A673 (cell line): ENCODE data around the gene SH2D4B. TPM values are rescaled to one million over a fixed set of nuclear protein-coding genes. Genes with fewer than 3 reads are reported as not detected.

ENCODE experiments used
- BruUV-seq: library from RNA; stranded (reverse); fragments of 400-500 nt; replicated peaks from 2 replicates; lab custom pipeline; 2021; lab: Mats Ljungman, UMichigan
- CTCF ChIA-PET: fragments of 300-600 bp; sonication (Branson Sonifier 250); formaldehyde crosslinking; loops from one replicate; lab custom pipeline; 2022; ENCODE audit warnings: antibody characterized with exemption; lab: Charles Lee
- POLR2A ChIA-PET: fragments of 300-600 bp; sonication (Branson Sonifier 250); formaldehyde crosslinking; loops from one replicate; lab custom pipeline; 2022; ENCODE audit warnings: antibody characterized with exemption; ENCODE audit not compliant: low non-redundant PET; lab: Charles Lee
- DNase-seq: peaks from one replicate; pipeline ENCODE4 v3.0.0-alpha.2; 2015; ENCODE audit warnings: low spot score
- H3K27ac ChIP-seq: fragments of 200-600 bp; sonication (generic); 2 replicates; pipeline ENCODE4 v1.5.1; 2016; ENCODE audit warnings: mixed run types, low read depth, mild to moderate bottlenecking, mixed read lengths, antibody characterized with exemption, low read length; ENCODE audit not compliant: poor library complexity, severe bottlenecking
- H3K27me3 ChIP-seq: fragments of 200-600 bp; sonication (generic); replicated peaks from 2 replicates; pipeline ENCODE4 v1.6.1; 2017; ENCODE audit warnings: mixed run types, low read depth, mild to moderate bottlenecking, mixed read lengths, antibody characterized with exemption, low read length; ENCODE audit not compliant: insufficient read depth, poor library complexity
- H3K36me3 ChIP-seq: fragments of 200-600 bp; sonication (generic); 2 replicates; pipeline ENCODE4 v1.6.1; 2016; ENCODE audit warnings: mixed run types, mild to moderate bottlenecking, mixed read lengths, antibody characterized with exemption, low read length; ENCODE audit not compliant: insufficient read depth, poor library complexity, severe bottlenecking
- H3K4me1 ChIP-seq: fragments of 200-600 bp; sonication (generic); 2 replicates; pipeline ENCODE4 v1.6.1; 2017; ENCODE audit warnings: mixed run types, mild to moderate bottlenecking, mixed read lengths, antibody characterized with exemption, low read length; ENCODE audit not compliant: insufficient read depth, poor library complexity, severe bottlenecking
- H3K4me3 ChIP-seq: fragments of 200-600 bp; sonication (generic); 2 replicates; pipeline ENCODE4 v1.5.1; 2016; ENCODE audit warnings: low read depth, mixed run types, mild to moderate bottlenecking, mixed read lengths, low read length; ENCODE audit not compliant: poor library complexity, severe bottlenecking
- H3K9me3 ChIP-seq: fragments of 200-600 bp; sonication (generic); 2 replicates; pipeline ENCODE4 v1.6.1; 2016; ENCODE audit warnings: mixed run types, low read depth, mild to moderate bottlenecking, mixed read lengths, antibody characterized with exemption, low read length; ENCODE audit not compliant: poor library complexity, severe bottlenecking
- CTCF ChIP-seq: fragments of 300-800, 200-600 bp; sonication (generic); conservative IDR thresholded peaks from 2 replicates; pipeline ENCODE4 v1.5.1; 2017; ENCODE audit warnings: low read depth, mild to moderate bottlenecking, antibody characterized with exemption, low read length, moderate library complexity, mixed read lengths
- EZH2 ChIP-seq: fragments of 200-600 bp; sonication (generic); IDR thresholded peaks from 2 replicates; pipeline ENCODE4 v1.6.1; 2017; ENCODE audit warnings: borderline replicate concordance, low read depth, mild to moderate bottlenecking, mixed read lengths, antibody characterized with exemption, low read length; ENCODE audit not compliant: poor library complexity, severe bottlenecking
- intact Hi-C: fragments of 100-400 bp; cut with micrococcal nuclease; formaldehyde crosslinking; loops from one replicate; pipeline ENCODE4 v1.10.0; 2022; ENCODE audit not compliant: unreplicated experiment
- total RNA-seq: library from RNA; stranded (reverse); gene quantifications from 2 replicates; pipeline ENCODE4 v1.2.3, GENCODE V29; 2021

Gene SH2D4B
- total RNA-seq, 1 experiment from 2014 or later, result 0.19 TPM

GRCh38 chr10:80579849-80580637 is 42.3 kb downstream of the SH2D4B start:
- CTCF ChIA-PET, result no interaction called here
- TF ChIP-seq EZH2, result no peak
- no peak for TF ChIP-seq CTCF
- H3K9me3 ChIP-seq, result no peaks in the 10 kb centered on the region
- no peak overlapping the region for H3K4me3 ChIP-seq
- H3K27ac ChIP-seq, result no peak overlapping the region
- H3K36me3 ChIP-seq, result no peaks in the 10 kb centered on the region
- no TSS peak for BruUV-seq
- POLR2A ChIA-PET, result no interaction called here
- no peaks in the 10 kb centered on the region for H3K4me1 ChIP-seq
- DNase-seq, result no peak
- no peaks in the 10 kb centered on the region for H3K27me3 ChIP-seq
- intact Hi-C loops, result no loop called here

GRCh38 chr10:80580638-80581468 is 43.2 kb downstream of the SH2D4B start:
- H3K36me3 ChIP-seq, result no peaks in the 10 kb centered on the region
- TF ChIP-seq CTCF, result no peak
- TF ChIP-seq EZH2, result no peak
- POLR2A ChIA-PET, result no interaction called here
- no peak overlapping the region for H3K27ac ChIP-seq
- no peaks in the 10 kb centered on the region for H3K9me3 ChIP-seq
- intact Hi-C loops, result no loop called here
- H3K4me1 ChIP-seq, result no peaks in the 10 kb centered on the region
- CTCF ChIA-PET, result no interaction called here
- no TSS peak for BruUV-seq
- no peak overlapping the region for H3K4me3 ChIP-seq
- no peak for DNase-seq
- no peaks in the 10 kb centered on the region for H3K27me3 ChIP-seq

GRCh38 chr10:80581469-80581835 is 43.8 kb downstream of the SH2D4B start:
- Histone ChIP-seq H3K9me3 (no peaks in the 10 kb centered on the region), H3K27me3 (no peaks in the 10 kb centered on the region), H3K36me3 (no peaks in the 10 kb centered on the region), H3K4me3 (no peak overlapping the region), H3K27ac (no peak overlapping the region), H3K4me1 (no peaks in the 10 kb centered on the region)
- CTCF ChIA-PET, result no interaction called here
- intact Hi-C loops, result no loop called here
- TF ChIP-seq CTCF (no peak), EZH2 (no peak)
- POLR2A ChIA-PET, result no interaction called here
- no TSS peak for BruUV-seq
- no peak for DNase-seq
